ENCODE results near the gene HBS1L.
A peak's percentile ranks its signal among the peaks of the same experiment; 100 is the strongest.

HBS1L gene

GRCh38 chr6:135081966-135082365, 27.3 kb upstream of the HBS1L start:
- TF ChIP-seq ZNF146 (tag by site-specific recombination; IDR thresholded peaks at IDR 0.05) (no peak), SETDB1 (IDR thresholded peaks at IDR 0.05; ENCODE audit: insufficient read length, low read length) (peak; percentile 99)
- Histone ChIP-seq H3K27ac (ENCODE audit: extremely low read depth, low read depth, low read length) (no peak overlapping the region), H3K4me3 (ENCODE audit: low read depth, low read length) (no peak overlapping the region), H3K36me3 (ENCODE audit: control insufficient read depth in 2 of 2, insufficient read depth in 1 of 2, low read length in 2 of 2) (no peaks in the 10 kb centered on the region), H3K4me1 (ENCODE audit: control insufficient read depth, insufficient read depth, low read length) (no peaks in the 10 kb centered on the region), H3K9me3 (ENCODE audit: control insufficient read depth, insufficient read depth, low read depth, low read length) (no peaks in the 10 kb centered on the region)
- ChIA-PET POLR2A (no interaction called here), CTCF (interaction anchor here (0.7 kb wide), 1 partner anchor 730 kb away, joined by 4 read pairs; no protein-coding TSS in a partner anchor)

GRCh38 chr6:135075018-135075417, 20.4 kb upstream of the HBS1L start:
- Histone ChIP-seq H3K4me1 (ENCODE audit: control insufficient read depth, insufficient read depth, low read length) (peaks cover 2% of the 10 kb centered on the region; the same call in 1 of the 2 replicates), H3K9me3 (ENCODE audit: control insufficient read depth, insufficient read depth, low read depth, low read length) (no peaks in the 10 kb centered on the region), H3K4me3 (ENCODE audit: low read depth, low read length) (no peak overlapping the region), H3K27ac (ENCODE audit: extremely low read depth, low read depth, low read length) (no peak overlapping the region), H3K36me3 (ENCODE audit: control insufficient read depth in 2 of 2, insufficient read depth in 1 of 2, low read length in 2 of 2) (no peaks in the 10 kb centered on the region)
- TF ChIP-seq ZSCAN4 (tag by site-specific recombination; IDR thresholded peaks at IDR 0.05) (no peak), ZNF677 (tag by site-specific recombination; IDR thresholded peaks at IDR 0.05) (no peak), ZNF221 (tag by site-specific recombination; IDR thresholded peaks at IDR 0.05; ENCODE audit: borderline replicate concordance) (no peak), ZNF600 (tag by site-specific recombination; IDR thresholded peaks at IDR 0.05) (no peak), ZNF830 (tag by site-specific recombination; IDR thresholded peaks at IDR 0.05; ENCODE audit: low read depth) (no peak), ZNF449 (tag by site-specific recombination; IDR thresholded peaks at IDR 0.05) (no peak), ZNF335 (tag by site-specific recombination; conservative IDR thresholded peaks at IDR 0.05) (no peak), PBX3 (CRISPR knock-in tag; IDR thresholded peaks at IDR 0.05) (no peak), ZNF121 (tag by site-specific recombination; IDR thresholded peaks at IDR 0.05) (no peak), ZNF211 (tag by site-specific recombination; IDR thresholded peaks at IDR 0.05; ENCODE audit: low read depth) (no peak), KLF9 (tag by site-specific recombination; IDR thresholded peaks at IDR 0.05; ENCODE audit: low read depth) (no peak), ZNF555 (tag by site-specific recombination; conservative IDR thresholded peaks at IDR 0.05) (no peak), KLF8 (tag by site-specific recombination; IDR thresholded peaks at IDR 0.05) (no peak), WT1 (tag by site-specific recombination; IDR thresholded peaks at IDR 0.05) (no peak), PRDM4 (tag by site-specific recombination; IDR thresholded peaks at IDR 0.05) (no peak), YY1 (tag by site-specific recombination; IDR thresholded peaks at IDR 0.05) (no peak), ZNF658 (tag by site-specific recombination; IDR thresholded peaks at IDR 0.05) (no peak), ZSCAN23 (tag by site-specific recombination; IDR thresholded peaks at IDR 0.05) (no peak), HOXA7 (CRISPR knock-in tag; IDR thresholded peaks at IDR 0.05; ENCODE audit: borderline replicate concordance) (no peak), SETDB1 (IDR thresholded peaks at IDR 0.05; ENCODE audit: insufficient read length, low read length) (no peak)
- ChIA-PET POLR2A (no interaction called here), CTCF (interaction anchor here (0.6 to 1.2 kb wide), 5 partner anchors 11 to 1415 kb away, joined by 3 to 4 read pairs (median 3); no protein-coding TSS in a partner anchor)
